ENCODE data around the gene CGREF1.

GRCh38 chr2:27057184-27057583 is 61.7 kb downstream of the CGREF1 start:
- TF ChIP-seq POLR2AphosphoS5 (IDR thresholded peaks at IDR 0.05; ENCODE audit: insufficient read depth, low read depth, low read length) (no peak), POLR2A (IDR thresholded peaks at IDR 0.05; ENCODE audit: low read depth, low read length) (no peak), EZH2 (IDR thresholded peaks at IDR 0.05; ENCODE audit: borderline replicate concordance, low read depth, low read length, severe bottlenecking) (no peak), CTCF (IDR thresholded peaks at IDR 0.05; ENCODE audit: extremely low read depth in 1 of 2, insufficient read depth in 1 of 2, low read depth in 1 of 2, low read length in 2 of 2) (no peak), JUN (IDR thresholded peaks at IDR 0.05; ENCODE audit: borderline replicate concordance, insufficient read depth, insufficient read length, low read depth) (no peak), MYC (IDR thresholded peaks at IDR 0.05; ENCODE audit: low read depth, low read length) (no peak), FOS (IDR thresholded peaks at IDR 0.05; ENCODE audit: borderline replicate concordance, insufficient read depth, low read length) (no peak), GATA2 (IDR thresholded peaks at IDR 0.05; ENCODE audit: insufficient read depth, insufficient read length, low read depth, low read length) (no peak)
- TF ChIP-seq, protein P1, sequence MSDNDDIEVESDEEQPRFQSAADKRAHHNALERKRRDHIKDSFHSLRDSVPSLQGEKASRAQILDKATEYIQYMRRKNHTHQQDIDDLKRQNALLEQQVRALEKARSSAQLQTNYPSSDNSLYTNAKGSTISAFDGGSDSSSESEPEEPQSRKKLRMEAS (IDR thresholded peaks at IDR 0.05; ENCODE audit: insufficient read depth, insufficient read length): no peak

Measured in endothelial cell of umbilical vein (primary cell).